Fibroblast of the aortic adventitia (primary cell): ENCODE data around the gene PPP1R9B. TPM values are rescaled to one million over a fixed set of nuclear protein-coding genes. Genes with fewer than 3 reads are reported as not detected.
A peak's percentile ranks its signal among the peaks of the same experiment; 100 is the strongest.

Experiments used
- DNase-seq: peaks from one replicate; pipeline ENCODE4 v3.0.0-alpha.2; 2010; ENCODE audit warnings: low read depth
- H3K4me3 ChIP-seq: 2 replicates; pipeline ENCODE4 v1.5.1; 2011; ENCODE audit warnings: low read depth, mild to moderate bottlenecking, control low read depth, low read length, moderate library complexity
- CTCF ChIP-seq: IDR thresholded peaks from 2 replicates; pipeline ENCODE4 v1.5.1; 2011; ENCODE audit warnings: mild to moderate bottlenecking, low read length, control low read depth, inconsistent platforms; ENCODE audit not compliant: insufficient read depth
- total RNA-seq: library from RNA; depleted of rRNA; stranded (reverse); fragments of >200 nt; gene quantifications from 2 replicates; pipeline ENCODE4 v1.2.3, GENCODE V29; 2012; ENCODE audit warnings: low replicate concordance

The PPP1R9B gene, protein sequence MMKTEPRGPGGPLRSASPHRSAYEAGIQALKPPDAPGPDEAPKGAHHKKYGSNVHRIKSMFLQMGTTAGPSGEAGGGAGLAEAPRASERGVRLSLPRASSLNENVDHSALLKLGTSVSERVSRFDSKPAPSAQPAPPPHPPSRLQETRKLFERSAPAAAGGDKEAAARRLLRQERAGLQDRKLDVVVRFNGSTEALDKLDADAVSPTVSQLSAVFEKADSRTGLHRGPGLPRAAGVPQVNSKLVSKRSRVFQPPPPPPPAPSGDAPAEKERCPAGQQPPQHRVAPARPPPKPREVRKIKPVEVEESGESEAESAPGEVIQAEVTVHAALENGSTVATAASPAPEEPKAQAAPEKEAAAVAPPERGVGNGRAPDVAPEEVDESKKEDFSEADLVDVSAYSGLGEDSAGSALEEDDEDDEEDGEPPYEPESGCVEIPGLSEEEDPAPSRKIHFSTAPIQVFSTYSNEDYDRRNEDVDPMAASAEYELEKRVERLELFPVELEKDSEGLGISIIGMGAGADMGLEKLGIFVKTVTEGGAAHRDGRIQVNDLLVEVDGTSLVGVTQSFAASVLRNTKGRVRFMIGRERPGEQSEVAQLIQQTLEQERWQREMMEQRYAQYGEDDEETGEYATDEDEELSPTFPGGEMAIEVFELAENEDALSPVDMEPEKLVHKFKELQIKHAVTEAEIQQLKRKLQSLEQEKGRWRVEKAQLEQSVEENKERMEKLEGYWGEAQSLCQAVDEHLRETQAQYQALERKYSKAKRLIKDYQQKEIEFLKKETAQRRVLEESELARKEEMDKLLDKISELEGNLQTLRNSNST
- 59.3 and 85.4 TPM in 2 replicates for total RNA-seq

GRCh38 chr17:50150354-50151040 lies at the start of gene PPP1R9B:
Gene PPP1R9B (minus strand): TSS chr17:50150677. CDS start chr17:50150513, 164 bp downstream.
- H3K4me3 ChIP-seq: peak within 1 kb of the TSS; percentile 81
- no peak for DNase-seq
- no peak for TF ChIP-seq CTCF

DNA sequence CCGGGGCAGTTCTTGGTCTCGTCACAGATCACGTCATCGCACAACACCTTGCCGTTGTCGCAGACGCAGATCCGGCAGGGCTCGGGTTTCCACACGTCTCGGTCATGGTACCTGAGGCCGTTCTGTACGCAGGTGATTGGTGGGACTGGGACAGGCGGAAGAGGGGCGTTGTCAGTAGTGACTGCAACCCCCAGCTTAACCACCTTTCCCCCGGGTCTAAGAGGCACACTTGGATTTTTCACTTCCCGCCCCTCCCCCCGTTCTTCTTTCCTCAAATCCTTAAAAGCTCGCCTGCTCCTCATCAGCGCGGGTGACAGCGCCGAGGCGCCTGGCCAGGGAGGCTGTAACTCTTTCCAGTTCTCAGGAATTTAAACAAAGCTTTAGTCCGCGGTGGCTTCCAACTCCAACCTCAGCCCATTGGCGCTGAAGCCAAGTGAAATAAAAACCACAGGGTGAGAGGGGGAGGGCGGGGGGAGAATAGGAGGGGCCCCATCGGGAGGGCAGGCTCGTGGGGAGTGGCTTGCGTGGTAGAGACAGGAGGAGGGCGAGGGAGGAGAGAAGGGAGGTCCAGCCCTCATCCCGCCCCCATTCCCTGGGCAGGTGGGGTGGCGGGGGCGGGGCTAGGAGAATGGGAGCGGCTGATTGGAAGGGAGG lies 49.5 kb upstream of the PPP1R9B start:
- TF ChIP-seq CTCF: no peak
- peak overlapping the region; percentile 73 for H3K4me3 ChIP-seq
- peak; percentile 99 for DNase-seq

- peak overlapping the region; percentile 73 for H3K4me3 ChIP-seq
- DNase-seq: peak; percentile 39
- TF ChIP-seq CTCF: no peak
Measured at GRCh38 chr17:50199211-50199802, 48.8 kb upstream of the PPP1R9B start.

GRCh38 chr17:50198026-50198669 lies 47.7 kb upstream of the PPP1R9B start:
- DNase-seq: peak; percentile 70
- TF ChIP-seq CTCF: peak; percentile 73
- peak overlapping the region; percentile 73 for H3K4me3 ChIP-seq

DNA sequence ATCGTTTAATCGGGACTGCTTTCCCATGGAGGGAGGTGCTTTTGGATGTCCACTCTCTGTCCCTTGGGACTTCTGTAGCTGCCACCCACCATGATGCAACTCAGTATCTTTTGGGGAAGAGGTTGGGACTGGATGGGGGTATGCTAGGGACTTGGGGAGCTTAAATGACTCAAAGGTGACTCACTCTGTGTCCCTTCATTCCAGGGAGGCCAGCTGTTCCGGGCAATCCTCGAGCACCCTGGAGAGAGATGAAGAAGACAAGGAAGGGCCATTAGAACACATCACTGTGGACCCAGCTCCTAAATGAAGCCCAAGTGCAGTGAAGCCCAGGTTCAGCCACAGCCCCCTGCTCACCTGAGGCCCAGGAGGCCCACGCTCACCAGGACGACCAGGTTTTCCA lies 46.3 kb upstream of the PPP1R9B start:
- TF ChIP-seq CTCF: no peak
- peak overlapping the region; percentile 73 for H3K4me3 ChIP-seq
- DNase-seq: peak; percentile 78

- no peak for TF ChIP-seq CTCF
- DNase-seq: peak; percentile 27
- H3K4me3 ChIP-seq: peak overlapping the region; percentile 73
Measured at GRCh38 chr17:50196036-50196435, 45.6 kb upstream of the PPP1R9B start.
